HCT116 (cell line): ENCODE results near the gene COL23A1. TPM values are rescaled to one million over a fixed set of nuclear protein-coding genes. Genes with fewer than 3 reads are reported as not detected.

Experiments
- ATAC-seq: fragments of 200-7000 bp; cut with Tn5 transposase; 2 replicates; pipeline ENCODE4 v1.9.1; 2020; ENCODE audit warnings: mild to moderate bottlenecking, moderate library complexity
- BruUV-seq: library from RNA; stranded (reverse); fragments of 400-500 nt; replicated peaks from 2 replicates; lab custom pipeline; 2021; lab: Mats Ljungman, UMichigan
- CTCF ChIA-PET: fragments of 300-600 bp; sonication (Branson Sonifier 250); formaldehyde crosslinking; loops from one replicate; lab custom pipeline; 2021; ENCODE audit warnings: antibody characterized with exemption; lab: Charles Lee
- POLR2A ChIA-PET: fragments of 300-600, 350-600 bp; sonication (Branson Sonifier 250); formaldehyde crosslinking; loops from one replicate; lab custom pipeline; 2021; ENCODE audit warnings: antibody characterized with exemption; lab: Charles Lee
- RAD21 ChIA-PET, 2 experiments: fragments of 300-600 bp; sonication (Branson Sonifier 250); formaldehyde crosslinking; loops; one replicate each; lab custom pipeline; 2023; ENCODE audit warnings: low total read pairs in 2 of 2; ENCODE audit not compliant: uncharacterized antibody in 2 of 2, unreplicated experiment in 2 of 2, low non-redundant PET in 1 of 2; lab: Charles Lee
- DNase-seq: peaks from one replicate; pipeline ENCODE4 v3.0.0-alpha.2; 2010; ENCODE audit warnings: low read depth, low spot score
- H2AFZ ChIP-seq: fragments of 200-600 bp; shearing (Covaris generic), sonication (generic); 2 replicates; pipeline ENCODE4 v1.6.1; 2017; ENCODE audit warnings: low read depth, mixed run types, mixed read lengths, antibody characterized with exemption, low read length; ENCODE audit not compliant: poor library complexity, severe bottlenecking
- H3K27ac ChIP-seq: 2 replicates; pipeline ENCODE4 v1.5.1; 2012; ENCODE audit warnings: low read depth, low read length
- H3K27me3 ChIP-seq: fragments of 200-600 bp; sonication (generic); 2 replicates; pipeline ENCODE4 v1.6.1; 2016; ENCODE audit warnings: mixed run types, low read length, mixed read lengths; ENCODE audit not compliant: insufficient read depth
- H3K36me3 ChIP-seq, 2 experiments: fragments of 200-500 bp in 1 of 2; fragments of 200-600 bp in 1 of 2; sonication (Bioruptor generic) in 1 of 2; sonication (generic) in 1 of 2; 2 replicates each; pipeline versions ENCODE4 v1.5.1 to v1.6.1; 2014 to 2016; ENCODE audit warnings: low read length in 2 of 2, inconsistent platforms in 1 of 2, mixed read lengths in 1 of 2, mixed run types in 1 of 2; ENCODE audit not compliant: insufficient read depth in 2 of 2, control insufficient read depth in 1 of 2
- H3K4me1 ChIP-seq, 2 experiments: fragments of 200-600 bp in 1 of 2; sonication (generic) in 1 of 2; 2 replicates each; pipeline versions ENCODE4 v1.5.1 to v1.6.1; 2012 to 2017; ENCODE audit warnings: low read length in 2 of 2, inconsistent platforms in 1 of 2, mild to moderate bottlenecking in 1 of 2, mixed read lengths in 1 of 2, mixed run types in 1 of 2, moderate library complexity in 1 of 2; ENCODE audit not compliant: insufficient read depth in 2 of 2, control insufficient read depth in 1 of 2
- H3K4me2 ChIP-seq: fragments of 200-600 bp; sonication (generic); 2 replicates; pipeline ENCODE4 v1.6.1; 2017; ENCODE audit warnings: mixed run types, low read length, mixed read lengths
- H3K4me3 ChIP-seq, 2 experiments: fragments of 200-600 bp in 1 of 2; sonication (generic) in 1 of 2; replicated peaks in 1 of 2; 2 replicates each; pipeline ENCODE4 v1.5.1; 2011 to 2016; ENCODE audit warnings: low read length in 2 of 2, control low read depth in 1 of 2, low read depth in 1 of 2, mild to moderate bottlenecking in 1 of 2, mixed read lengths in 1 of 2, mixed run types in 1 of 2
- H3K79me2 ChIP-seq: fragments of 200-600 bp; sonication (generic); 2 replicates; pipeline ENCODE4 v1.6.1; 2017; ENCODE audit warnings: mild to moderate bottlenecking, mixed run types, low read length, moderate library complexity, mixed read lengths; ENCODE audit not compliant: insufficient read depth
- H3K9ac ChIP-seq: fragments of 200-600 bp; sonication (generic); 2 replicates; pipeline ENCODE4 v1.6.1; 2016; ENCODE audit warnings: low read length, mixed read lengths
- H3K9me2 ChIP-seq: fragments of 200-600 bp; sonication (generic), shearing (Covaris generic); 2 replicates; pipeline ENCODE4 v1.6.1; 2017; ENCODE audit warnings: mixed run types, mild to moderate bottlenecking, moderate library complexity; ENCODE audit not compliant: insufficient read depth
- H3K9me3 ChIP-seq, 2 experiments: fragments of 200-500 bp in 1 of 2; fragments of 200-600 bp in 1 of 2; sonication (Bioruptor generic) in 1 of 2; sonication (generic) in 1 of 2; 2 replicates each; pipeline ENCODE4 v1.6.1; 2014 to 2017; ENCODE audit warnings: low read length in 2 of 2, mixed read lengths in 2 of 2, inconsistent platforms in 1 of 2, low read depth in 1 of 2, mild to moderate bottlenecking in 1 of 2, mixed run types in 1 of 2, moderate library complexity in 1 of 2; ENCODE audit not compliant: control insufficient read depth in 1 of 2, insufficient read depth in 1 of 2
- H4K20me1 ChIP-seq: fragments of 200-600 bp; sonication (generic), shearing (Covaris generic); 2 replicates; pipeline ENCODE4 v1.6.1; 2017; ENCODE audit warnings: mixed run types, mild to moderate bottlenecking, moderate library complexity; ENCODE audit not compliant: insufficient read depth
- ATF3 ChIP-seq: IDR thresholded peaks from 2 replicates; pipeline ENCODE4 v1.6.1; 2012
- EZH2 ChIP-seq: fragments of 200-600 bp; sonication (generic); IDR thresholded peaks from 2 replicates; pipeline ENCODE4 v1.6.1; 2017; ENCODE audit warnings: antibody characterized with exemption, mixed run types
- EZH2phosphoT487 ChIP-seq: fragments of 200-600 bp; IDR thresholded peaks from 2 replicates; pipeline ENCODE4 v1.6.1; 2018; ENCODE audit warnings: antibody characterized with exemption, borderline replicate concordance
- FOSL1 ChIP-seq: IDR thresholded peaks from 2 replicates; pipeline ENCODE4 v1.6.1; 2012; ENCODE audit warnings: low read depth
- JUND ChIP-seq: IDR thresholded peaks from 2 replicates; pipeline ENCODE4 v1.6.1; 2012
- MAX ChIP-seq: IDR thresholded peaks from 2 replicates; pipeline ENCODE4 v1.6.1; 2012
- RAD21 ChIP-seq: IDR thresholded peaks from 2 replicates; pipeline ENCODE4 v1.6.1; 2012; ENCODE audit warnings: low read depth, mild to moderate bottlenecking
- REST ChIP-seq: IDR thresholded peaks from 2 replicates; pipeline ENCODE4 v1.6.1; 2012; ENCODE audit warnings: low read depth
- SIN3A ChIP-seq: IDR thresholded peaks from 2 replicates; pipeline ENCODE4 v1.6.1; 2012; ENCODE audit warnings: low read depth
- SP1 ChIP-seq: IDR thresholded peaks from 2 replicates; pipeline ENCODE4 v1.6.1; 2012; ENCODE audit warnings: low read depth
- SRF ChIP-seq: IDR thresholded peaks from 2 replicates; pipeline ENCODE4 v1.6.1; 2012; ENCODE audit warnings: low read depth
- TCF7L2 ChIP-seq: IDR thresholded peaks from 2 replicates; pipeline ENCODE4 v1.7.0; 2011; ENCODE audit warnings: borderline replicate concordance, inconsistent platforms; ENCODE audit not compliant: insufficient read depth, insufficient read length; ENCODE audit errors: extremely low read depth
- ZBTB33 ChIP-seq: IDR thresholded peaks from 2 replicates; pipeline ENCODE4 v1.6.1; 2011; ENCODE audit warnings: mild to moderate bottlenecking, low read length, moderate library complexity; ENCODE audit not compliant: insufficient replicate concordance; ENCODE audit errors: extremely low read depth
- ZNF274 ChIP-seq: fragments of 200-500 bp; sonication (Bioruptor generic); IDR thresholded peaks from 2 replicates; pipeline ENCODE4 v1.6.1; 2014; ENCODE audit warnings: mild to moderate bottlenecking, low read depth, low read length, inconsistent platforms
- intact Hi-C: fragments of 100-400 bp; cut with micrococcal nuclease; formaldehyde crosslinking; loops from 2 replicates; pipeline ENCODE4 v1.10.0; 2022
- total RNA-seq: library from RNA; stranded (reverse); gene quantifications from one replicate; pipeline ENCODE4 v1.2.1, GENCODE V29; 2021; ENCODE audit not compliant: unreplicated experiment

The COL23A1 gene
- total RNA-seq, 1 experiment from 2014 or later: not detected

GRCh38 chr5:178277346-178277745 is 312.8 kb downstream of the COL23A1 start:
- Histone ChIP-seq H3K4me3 (no peak overlapping the region), H3K36me3 (no peaks in the 10 kb centered on the region), H3K27ac (no peak overlapping the region), H3K27me3 (no peaks in the 10 kb centered on the region), H3K9me2 (no peaks in the 10 kb centered on the region), H3K79me2 (no peaks in the 10 kb centered on the region), H3K4me1 (peaks cover 0 to 4% of the 10 kb centered on the region in 2 experiments; a peak in 2 of 4 replicates), H4K20me1 (no peaks in the 10 kb centered on the region), H3K4me2 (no peak overlapping the region), H2AFZ (no peak overlapping the region), H3K9me3 (peaks cover 8% of the 10 kb centered on the region in 2 experiments; a peak in 2 of 4 replicates)
- intact Hi-C loops: no loop called here
- POLR2A ChIA-PET: no interaction called here
- ATAC-seq (no peak), DNase-seq (no peak)
- no TSS peak for BruUV-seq
- RAD21 ChIA-PET: no interaction called here
- no peak for TF ChIP-seq EZH2phosphoT487
- no peak for TF ChIP-seq ATF3
- no peak for TF ChIP-seq TCF7L2
- TF ChIP-seq EZH2: no peak
- no peak for TF ChIP-seq REST
- no peak for TF ChIP-seq SRF
- TF ChIP-seq JUND: no peak
- no peak for TF ChIP-seq SIN3A
- TF ChIP-seq ZBTB33: no peak
- no peak for TF ChIP-seq MAX
- no peak for TF ChIP-seq SP1
- TF ChIP-seq FOSL1: no peak
- TF ChIP-seq ZNF274: no peak
- TF ChIP-seq RAD21: no peak
- TF ChIP-seq, all 23 proteins: peak for 0
- CTCF ChIA-PET: no interaction called here
- no peak overlapping the region for H3K9ac ChIP-seq
